Osteocyte (in vitro differentiated cells): ENCODE measurements around the gene MEF2D. TPM values are rescaled to one million over a fixed set of nuclear protein-coding genes. Genes with fewer than 3 reads are reported as not detected.

ENCODE experiments used
- DNase-seq: peaks from one replicate; pipeline ENCODE4 v3.0.0; 2021; ENCODE audit warnings: mixed read lengths; ENCODE audit not compliant: unreplicated experiment; ENCODE audit errors: extremely low spot score
- H3K27ac Mint-ChIP-seq: one replicate; pipeline ENCODE4 v1.8.0; 2021; ENCODE audit warnings: mild to moderate bottlenecking, mixed read lengths; ENCODE audit not compliant: unreplicated experiment
- H3K27me3 Mint-ChIP-seq: one replicate; pipeline ENCODE4 v1.8.0; 2021; ENCODE audit warnings: mixed read lengths; ENCODE audit not compliant: unreplicated experiment
- H3K36me3 Mint-ChIP-seq: one replicate; pipeline ENCODE4 v1.8.0; 2021; ENCODE audit warnings: mixed read lengths; ENCODE audit not compliant: unreplicated experiment
- H3K4me1 Mint-ChIP-seq: one replicate; pipeline ENCODE4 v1.8.0; 2021; ENCODE audit warnings: mixed read lengths; ENCODE audit not compliant: unreplicated experiment
- H3K4me3 Mint-ChIP-seq: one replicate; pipeline ENCODE4 v1.8.0; 2021; ENCODE audit warnings: mild to moderate bottlenecking, moderate library complexity, mixed read lengths; ENCODE audit not compliant: unreplicated experiment
- H3K9me3 Mint-ChIP-seq: one replicate; pipeline ENCODE4 v1.8.0; 2021; ENCODE audit warnings: mixed read lengths; ENCODE audit not compliant: unreplicated experiment
- CTCF ChIP-seq: fragments of 200-600 bp; sonication (generic); IDR thresholded peaks from 2 replicates; pipeline ENCODE4 v1.5.0; 2021; ENCODE audit warnings: antibody characterized with exemption, mild to moderate bottlenecking, moderate library complexity
- total RNA-seq: library from RNA; stranded (reverse); gene quantifications from 2 replicates; pipeline ENCODE4 v1.2.1, GENCODE V29; 2021

Gene MEF2D
- total RNA-seq, 1 donor from 2014 or later = 45.8 TPM

GRCh38 chr1:156477526-156478249, 22.9 kb downstream of the MEF2D start:
- Mint-ChIP-seq H3K27me3 (no peaks in the 10 kb centered on the region), H3K9me3 (no peaks in the 10 kb centered on the region), H3K4me1 (peaks cover 7% of the 10 kb centered on the region), H3K27ac (peak overlapping the region; percentile 34), H3K36me3 (peaks cover 63% of the 10 kb centered on the region), H3K4me3 (no peak overlapping the region)
- no peak for TF ChIP-seq CTCF
- no peak for DNase-seq

- no peak for DNase-seq
- TF ChIP-seq CTCF = no peak
- Mint-ChIP-seq H3K4me1 (peaks cover 6% of the 10 kb centered on the region), H3K27ac (no peak overlapping the region), H3K36me3 (peaks cover 65% of the 10 kb centered on the region), H3K4me3 (no peak overlapping the region), H3K9me3 (no peaks in the 10 kb centered on the region), H3K27me3 (no peaks in the 10 kb centered on the region)
Measured at GRCh38 chr1:156476501-156477298, 23.9 kb downstream of the MEF2D start.

GRCh38 chr1:156475568-156476500, 24.7 kb downstream of the MEF2D start:
- no peak overlapping the region for H3K27ac Mint-ChIP-seq
- no peak for TF ChIP-seq CTCF
- H3K9me3 Mint-ChIP-seq = no peaks in the 10 kb centered on the region
- H3K27me3 Mint-ChIP-seq = no peaks in the 10 kb centered on the region
- DNase-seq = no peak
- H3K36me3 Mint-ChIP-seq = peaks cover 58% of the 10 kb centered on the region
- H3K4me1 Mint-ChIP-seq = peaks cover 4% of the 10 kb centered on the region
- no peak overlapping the region for H3K4me3 Mint-ChIP-seq

GRCh38 chr1:156474966-156475365, 25.6 kb downstream of the MEF2D start:
- TF ChIP-seq CTCF = no peak
- H3K4me3 Mint-ChIP-seq = no peak overlapping the region
- peaks cover 50% of the 10 kb centered on the region for H3K36me3 Mint-ChIP-seq
- DNase-seq = no peak
- no peaks in the 10 kb centered on the region for H3K27me3 Mint-ChIP-seq
- H3K9me3 Mint-ChIP-seq = no peaks in the 10 kb centered on the region
- peaks cover 4% of the 10 kb centered on the region for H3K4me1 Mint-ChIP-seq
- no peak overlapping the region for H3K27ac Mint-ChIP-seq
